Trophoblast cell (in vitro differentiated cells and primary cell): ENCODE measurements around the gene SRA1.
A peak's percentile ranks its signal among the peaks of the same experiment; 100 is the strongest.

Experiments used
- DNase-seq, 2 donors: peaks; one replicate each; pipeline ENCODE4 v3.0.0-alpha.2; 2016
- H2AFZ ChIP-seq: 2 replicates; pipeline ENCODE4 v1.6.1; 2013; ENCODE audit warnings: low read length, moderate library complexity, mild to moderate bottlenecking; ENCODE audit not compliant: insufficient read depth, poor library complexity
- H2AK5ac ChIP-seq: 2 replicates; pipeline ENCODE4 v1.6.1; 2013; ENCODE audit warnings: mild to moderate bottlenecking, low read length
- H2BK120ac ChIP-seq: 2 replicates; pipeline ENCODE4 v1.6.1; 2013; ENCODE audit warnings: low read length, mild to moderate bottlenecking, moderate library complexity; ENCODE audit not compliant: insufficient read depth, poor library complexity
- H2BK12ac ChIP-seq: 2 replicates; pipeline ENCODE4 v1.6.1; 2013; ENCODE audit warnings: mild to moderate bottlenecking, low read length, moderate library complexity
- H2BK5ac ChIP-seq: 2 replicates; pipeline ENCODE4 v1.6.1; 2013; ENCODE audit warnings: low read length, low read depth, moderate library complexity, mild to moderate bottlenecking; ENCODE audit not compliant: poor library complexity
- H3K14ac ChIP-seq: 2 replicates; pipeline ENCODE4 v1.6.1; 2013; ENCODE audit warnings: mild to moderate bottlenecking, low read length
- H3K18ac ChIP-seq: 2 replicates; pipeline ENCODE4 v1.6.1; 2013; ENCODE audit warnings: mild to moderate bottlenecking, low read length
- H3K23ac ChIP-seq: 2 replicates; pipeline ENCODE4 v1.6.1; 2013; ENCODE audit warnings: low read length
- H3K27ac ChIP-seq: 2 replicates; pipeline ENCODE4 v1.5.1; 2013; ENCODE audit warnings: low read depth, mild to moderate bottlenecking, inconsistent platforms, low read length, moderate library complexity
- H3K27me3 ChIP-seq: 2 replicates; pipeline ENCODE4 v1.6.1; 2013; ENCODE audit warnings: inconsistent platforms, mild to moderate bottlenecking, low read length, moderate library complexity; ENCODE audit not compliant: insufficient read depth
- H3K36me3 ChIP-seq, 2 experiments: 1 replicate in 1 of 2; 2 replicates in 1 of 2; pipeline ENCODE4 v1.6.1; 2013; ENCODE audit warnings: low read length in 2 of 2, mild to moderate bottlenecking in 2 of 2, moderate library complexity in 1 of 2; ENCODE audit not compliant: insufficient read depth in 2 of 2, control insufficient read depth in 1 of 2
- H3K4ac ChIP-seq: 2 replicates; pipeline ENCODE4 v1.6.1; 2013; ENCODE audit warnings: low read depth, mild to moderate bottlenecking, low read length, moderate library complexity
- H3K4me1 ChIP-seq, 2 experiments: 1 replicate in 1 of 2; 2 replicates in 1 of 2; pipeline ENCODE4 v1.6.1; 2013; ENCODE audit warnings: low read length in 2 of 2, mild to moderate bottlenecking in 2 of 2, moderate library complexity in 1 of 2; ENCODE audit not compliant: insufficient read depth in 2 of 2, control insufficient read depth in 1 of 2
- H3K4me2 ChIP-seq: 2 replicates; pipeline ENCODE4 v1.6.1; 2013; ENCODE audit warnings: inconsistent platforms, mild to moderate bottlenecking, low read length, moderate library complexity
- H3K4me3 ChIP-seq: 2 replicates; pipeline ENCODE4 v1.5.1; 2013; ENCODE audit warnings: mild to moderate bottlenecking, low read depth, low read length, inconsistent platforms
- H3K79me1 ChIP-seq: one replicate; pipeline ENCODE4 v1.6.1; 2013; ENCODE audit warnings: low read length
- H3K79me2 ChIP-seq: 2 replicates; pipeline ENCODE4 v1.6.1; 2013; ENCODE audit warnings: low read length, mild to moderate bottlenecking; ENCODE audit not compliant: control insufficient read depth, insufficient read depth, poor library complexity
- H3K9ac ChIP-seq: 2 replicates; pipeline ENCODE4 v1.6.1; 2013; ENCODE audit warnings: mild to moderate bottlenecking, low read length
- H3K9me3 ChIP-seq: 2 replicates; pipeline ENCODE4 v1.6.1; 2013; ENCODE audit warnings: low read depth, mild to moderate bottlenecking, control low read depth, inconsistent platforms, low read length; ENCODE audit not compliant: insufficient read depth
- H4K12ac ChIP-seq: 2 replicates; pipeline ENCODE4 v1.6.1; 2013; ENCODE audit warnings: low read depth, mild to moderate bottlenecking, low read length, moderate library complexity
- H4K8ac ChIP-seq: 2 replicates; pipeline ENCODE4 v1.6.1; 2013; ENCODE audit warnings: low read depth, mild to moderate bottlenecking, low read length, moderate library complexity
- H4K91ac ChIP-seq: one replicate; pipeline ENCODE4 v1.6.1; 2013; ENCODE audit warnings: low read depth, mild to moderate bottlenecking, low read length, moderate library complexity
- WGBS: extraction: QIAGEN DNeasy Blood & Tissue Kit; methylation state at CpG from one replicate; pipeline ENCODE4 v1.1.7; 2013; ENCODE audit warnings: missing lambda C conversion rate; ENCODE audit not compliant: insufficient read length, insufficient coverage; ENCODE audit errors: extremely low coverage; 5-methylcytosine and 5-hydroxymethylcytosine counted together

SRA1 gene

GRCh38 chr5:140576776-140577201, 19.5 kb upstream of the SRA1 start:
- Histone ChIP-seq H3K23ac (no peak overlapping the region), H3K79me2 (no peaks in the 10 kb centered on the region), H3K36me3 (no peaks in the 10 kb centered on the region)

GRCh38 chr5:140575309-140575708, 18.0 kb upstream of the SRA1 start:
- no CpG with 5 or more reads among the region's 8 CpGs for WGBS
- peaks cover 3% of the 10 kb centered on the region for H3K9me3 ChIP-seq

More at GRCh38 chr5:140576776-140577201, 19.5 kb upstream of the SRA1 start:
- no peak overlapping the region for H3K4me3 ChIP-seq
- peaks cover 3% of the 10 kb centered on the region for H3K9me3 ChIP-seq
- no peak overlapping the region for H3K4me2 ChIP-seq
- no CpG with 5 or more reads among the region's 2 CpGs for WGBS
- H4K91ac ChIP-seq = no peak overlapping the region
- H3K18ac ChIP-seq = no peak overlapping the region
- H3K4ac ChIP-seq = no peak overlapping the region
- H3K9ac ChIP-seq = no peak overlapping the region
- no peaks in the 10 kb centered on the region for H3K27me3 ChIP-seq
- H3K4me1 ChIP-seq = no peaks in the 10 kb centered on the region
- no peak for DNase-seq
- H4K8ac ChIP-seq = no peak overlapping the region
- no peak overlapping the region for H2BK120ac ChIP-seq
- H2AFZ ChIP-seq = no peak overlapping the region
- no peak overlapping the region for H4K12ac ChIP-seq
- no peak overlapping the region for H2AK5ac ChIP-seq
- H3K79me1 ChIP-seq = no peaks in the 10 kb centered on the region
- H2BK12ac ChIP-seq = no peak overlapping the region
- no peak overlapping the region for H2BK5ac ChIP-seq
- no peak overlapping the region for H3K14ac ChIP-seq
- no peak overlapping the region for H3K27ac ChIP-seq

GRCh38 chr5:140574165-140574564, 16.9 kb upstream of the SRA1 start:
- H4K8ac ChIP-seq = no peak overlapping the region
- no peak overlapping the region for H3K23ac ChIP-seq
- no peaks in the 10 kb centered on the region for H3K27me3 ChIP-seq
- WGBS = no CpG with 5 or more reads among the region's 3 CpGs
- no peaks in the 10 kb centered on the region for H3K79me2 ChIP-seq
- no peak overlapping the region for H2AFZ ChIP-seq
- no peak overlapping the region for H3K4ac ChIP-seq
- H2BK120ac ChIP-seq = no peak overlapping the region
- no peak overlapping the region for H4K12ac ChIP-seq
- no peak overlapping the region for H3K4me3 ChIP-seq
- H3K4me2 ChIP-seq = no peak overlapping the region
- H3K9ac ChIP-seq = no peak overlapping the region
- H3K79me1 ChIP-seq = no peaks in the 10 kb centered on the region
- no peak overlapping the region for H4K91ac ChIP-seq
- H3K9me3 ChIP-seq = peaks cover 3% of the 10 kb centered on the region
- no peak for DNase-seq
- no peak overlapping the region for H3K18ac ChIP-seq
- H2AK5ac ChIP-seq = no peak overlapping the region
- H3K27ac ChIP-seq = no peak overlapping the region
- H2BK12ac ChIP-seq = no peak overlapping the region
- H2BK5ac ChIP-seq = no peak overlapping the region
- no peaks in the 10 kb centered on the region for H3K4me1 ChIP-seq
- no peak overlapping the region for H3K14ac ChIP-seq
- H3K36me3 ChIP-seq = peaks cover 0 to 2% of the 10 kb centered on the region in 2 experiments

More at GRCh38 chr5:140575309-140575708, 18.0 kb upstream of the SRA1 start:
- no peaks in the 10 kb centered on the region for H3K79me1 ChIP-seq
- H3K4ac ChIP-seq = no peak overlapping the region
- no peaks in the 10 kb centered on the region for H3K79me2 ChIP-seq
- peak; percentile 64 to 79 for DNase-seq
- H2BK120ac ChIP-seq = no peak overlapping the region
- no peak overlapping the region for H2AFZ ChIP-seq
- no peak overlapping the region for H2AK5ac ChIP-seq
- no peak overlapping the region for H3K27ac ChIP-seq
- H3K18ac ChIP-seq = no peak overlapping the region
- no peaks in the 10 kb centered on the region for H3K4me1 ChIP-seq
- H4K12ac ChIP-seq = no peak overlapping the region
- no peak overlapping the region for H2BK5ac ChIP-seq
- H3K36me3 ChIP-seq = no peaks in the 10 kb centered on the region
- H3K14ac ChIP-seq = no peak overlapping the region
- no peak overlapping the region for H3K4me2 ChIP-seq
- H3K4me3 ChIP-seq = no peak overlapping the region
- H4K8ac ChIP-seq = no peak overlapping the region
- H4K91ac ChIP-seq = no peak overlapping the region
- no peaks in the 10 kb centered on the region for H3K27me3 ChIP-seq
- H3K9ac ChIP-seq = no peak overlapping the region
- H3K23ac ChIP-seq = no peak overlapping the region
- no peak overlapping the region for H2BK12ac ChIP-seq

GRCh38 chr5:140573683-140574082, 16.4 kb upstream of the SRA1 start:
- H3K4ac ChIP-seq = no peak overlapping the region
- H3K18ac ChIP-seq = no peak overlapping the region
- no peak overlapping the region for H3K14ac ChIP-seq
- no peak overlapping the region for H3K4me3 ChIP-seq
- no peak overlapping the region for H4K8ac ChIP-seq
- H3K4me1 ChIP-seq = peaks cover 0 to 2% of the 10 kb centered on the region in 2 experiments
- no peaks in the 10 kb centered on the region for H3K79me1 ChIP-seq
- H2AK5ac ChIP-seq = no peak overlapping the region
- no peak overlapping the region for H3K4me2 ChIP-seq
- no peak overlapping the region for H2AFZ ChIP-seq
- no peak overlapping the region for H4K91ac ChIP-seq
- H3K36me3 ChIP-seq = peaks cover 0 to 2% of the 10 kb centered on the region in 2 experiments
- H3K79me2 ChIP-seq = no peaks in the 10 kb centered on the region
- H3K9ac ChIP-seq = no peak overlapping the region
- no peaks in the 10 kb centered on the region for H3K27me3 ChIP-seq
- H3K9me3 ChIP-seq = peaks cover 3% of the 10 kb centered on the region
- H4K12ac ChIP-seq = no peak overlapping the region
- H3K23ac ChIP-seq = no peak overlapping the region
- no peak overlapping the region for H2BK120ac ChIP-seq
- no CpG with 5 or more reads among the region's 7 CpGs for WGBS
- no peak for DNase-seq
- no peak overlapping the region for H2BK5ac ChIP-seq
- H3K27ac ChIP-seq = no peak overlapping the region
- no peak overlapping the region for H2BK12ac ChIP-seq
